BJ (cell line): ENCODE results near the gene ZNF326. TPM values are rescaled to one million over a fixed set of nuclear protein-coding genes. Genes with fewer than 3 reads are reported as not detected.

ENCODE experiments used
- CTCF ChIA-PET: fragments of 350-600 bp; formaldehyde crosslinking; extraction: SDS; loops from one replicate; lab custom pipeline; 2021; ENCODE audit warnings: antibody characterized with exemption, inconsistent platforms; lab: Yijun Ruan, JAX
- POLR2A ChIA-PET: fragments of 300-600 bp; sonication (Branson Sonifier 250); formaldehyde crosslinking; extraction: SDS; loops from one replicate; lab custom pipeline; 2021; ENCODE audit warnings: antibody characterized with exemption; lab: Charles Lee
- DNase-seq: peaks from one replicate; pipeline ENCODE4 v3.0.0-alpha.2; 2011; ENCODE audit warnings: low read depth
- H3K27me3 ChIP-seq: 2 replicates; pipeline ENCODE4 v1.6.0; 2011; ENCODE audit warnings: low read length; ENCODE audit not compliant: control insufficient read depth, insufficient read depth
- H3K36me3 ChIP-seq: 2 replicates; pipeline ENCODE4 v1.5.1; 2011; ENCODE audit warnings: low read length; ENCODE audit not compliant: control insufficient read depth, insufficient read depth
- H3K4me3 ChIP-seq: 2 replicates; pipeline ENCODE4 v1.5.1; 2011; ENCODE audit warnings: low read depth, mild to moderate bottlenecking, control low read depth, low read length
- CTCF ChIP-seq: IDR thresholded peaks from 2 replicates; pipeline ENCODE4 v1.5.1; 2011; ENCODE audit warnings: low read depth, mild to moderate bottlenecking, control low read depth, inconsistent platforms, low read length, moderate library complexity; ENCODE audit not compliant: insufficient read depth
- polyA plus RNA-seq: library from polyadenylated mRNA; depleted of rRNA; stranded (reverse); fragments of >200 nt; gene quantifications from 2 replicates; pipeline ENCODE4 v1.2.3, GENCODE V29; 2011

Gene ZNF326
- polyA plus RNA-seq, 1 experiment: 7.6 TPM

- no peak for DNase-seq
- Histone ChIP-seq H3K4me3 (no peak overlapping the region), H3K36me3 (no peaks in the 10 kb centered on the region), H3K27me3 (no peaks in the 10 kb centered on the region)
- TF ChIP-seq CTCF: no peak
- ChIA-PET POLR2A (no interaction called here), CTCF (no interaction called here)
Observed at GRCh38 chr1:90067194-90067931, 72.5 kb downstream of the ZNF326 start.

GRCh38 chr1:90068611-90069280, 73.8 kb downstream of the ZNF326 start:
- TF ChIP-seq CTCF: no peak
- H3K4me3 ChIP-seq: no peak overlapping the region
- DNase-seq: no peak
- CTCF ChIA-PET: no interaction called here
- POLR2A ChIA-PET: no interaction called here
- no peaks in the 10 kb centered on the region for H3K27me3 ChIP-seq
- H3K36me3 ChIP-seq: no peaks in the 10 kb centered on the region

- H3K27me3 ChIP-seq: no peaks in the 10 kb centered on the region
- ChIA-PET POLR2A (no interaction called here), CTCF (no interaction called here)
- TF ChIP-seq CTCF: no peak
- no peak for DNase-seq
- H3K4me3 ChIP-seq: no peak overlapping the region
- no peaks in the 10 kb centered on the region for H3K36me3 ChIP-seq
Observed at GRCh38 chr1:90074137-90074536, 79.2 kb downstream of the ZNF326 start.

GRCh38 chr1:90074566-90074965, 79.7 kb downstream of the ZNF326 start:
- no peaks in the 10 kb centered on the region for H3K27me3 ChIP-seq
- H3K4me3 ChIP-seq: no peak overlapping the region
- H3K36me3 ChIP-seq: no peaks in the 10 kb centered on the region
- no peak for DNase-seq
- no peak for TF ChIP-seq CTCF
- CTCF ChIA-PET: no interaction called here
- POLR2A ChIA-PET: no interaction called here

GRCh38 chr1:90074970-90075391, 80.1 kb downstream of the ZNF326 start:
- H3K27me3 ChIP-seq: no peaks in the 10 kb centered on the region
- ChIA-PET POLR2A (no interaction called here), CTCF (no interaction called here)
- TF ChIP-seq CTCF: no peak
- no peak for DNase-seq
- no peaks in the 10 kb centered on the region for H3K36me3 ChIP-seq
- H3K4me3 ChIP-seq: no peak overlapping the region
